HAP-1 (cell line): ENCODE results near the gene POMGNT2.
"Not testable (repeated sequence)": the region's sequence is repeated elsewhere in the genome, so short reads cannot be mapped to it uniquely, and the experiment has no call there.

Experiments
- DNase-seq, 2 experiments: peaks; one replicate each; pipeline ENCODE4 v3.0.0-alpha.2; 2016 to 2020; ENCODE audit warnings: low spot score in 2 of 2
- H3K27me3 ChIP-seq: fragments of 250-450 bp; sonication (Bioruptor Pico); 2 replicates; pipeline ENCODE4 v1.5.1; 2020; ENCODE audit warnings: low read depth, mild to moderate bottlenecking, moderate library complexity
- H3K36me3 ChIP-seq: fragments of 250-450 bp; sonication (Bioruptor Pico); replicated peaks from 2 replicates; pipeline ENCODE4 v1.5.1; 2020; ENCODE audit warnings: mild to moderate bottlenecking
- H3K4me1 ChIP-seq: fragments of 250-450 bp; sonication (Bioruptor Pico); 2 replicates; pipeline ENCODE4 v1.5.1; 2020; ENCODE audit warnings: mild to moderate bottlenecking
- H3K4me3 ChIP-seq: fragments of 250-450 bp; sonication (Bioruptor Pico); 2 replicates; pipeline ENCODE4 v1.5.1; 2020; ENCODE audit warnings: mild to moderate bottlenecking, moderate library complexity
- H3K9me3 ChIP-seq: fragments of 250-450 bp; sonication (Bioruptor Pico); 2 replicates; pipeline ENCODE4 v1.5.1; 2020; ENCODE audit warnings: mild to moderate bottlenecking, moderate library complexity
- in situ Hi-C: fragments of 300-500 bp; cut with MboI; formaldehyde crosslinking; loops from 3 replicates; pipeline ENCODE4 v1.14.3; 2020; ENCODE audit warnings: low sequenced_read_pairs, inconsistent platforms, mixed read lengths

POMGNT2 gene

DNA sequence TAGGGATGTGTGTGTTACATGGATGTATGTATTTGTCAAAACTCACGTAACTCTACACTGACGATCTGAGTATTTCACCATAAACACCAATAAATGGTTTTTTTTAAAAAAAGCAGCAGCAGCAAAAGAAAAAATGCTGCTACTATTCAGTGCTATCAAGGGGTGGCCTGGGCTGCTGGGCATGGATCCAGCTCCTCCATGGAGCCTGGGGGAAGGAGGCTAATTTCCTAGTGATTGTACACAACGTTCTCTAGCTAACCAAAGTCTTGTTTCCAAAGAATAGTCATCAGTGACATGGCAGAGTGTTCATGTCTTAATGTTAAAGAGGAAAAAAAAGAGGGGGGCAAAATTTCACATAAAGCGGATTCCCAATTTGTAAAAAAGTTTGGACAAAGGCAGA, 29.0 kb downstream of the POMGNT2 start:
- Histone ChIP-seq H3K4me3 (no peak overlapping the region), H3K9me3 (no peaks in the 10 kb centered on the region), H3K4me1 (no peaks in the 10 kb centered on the region), H3K27me3 (no peaks in the 10 kb centered on the region), H3K36me3 (peaks cover 8% of the 10 kb centered on the region; the same call in 1 of the 2 replicates)
- in situ Hi-C loops: no loop called here
- no peak for DNase-seq

DNA sequence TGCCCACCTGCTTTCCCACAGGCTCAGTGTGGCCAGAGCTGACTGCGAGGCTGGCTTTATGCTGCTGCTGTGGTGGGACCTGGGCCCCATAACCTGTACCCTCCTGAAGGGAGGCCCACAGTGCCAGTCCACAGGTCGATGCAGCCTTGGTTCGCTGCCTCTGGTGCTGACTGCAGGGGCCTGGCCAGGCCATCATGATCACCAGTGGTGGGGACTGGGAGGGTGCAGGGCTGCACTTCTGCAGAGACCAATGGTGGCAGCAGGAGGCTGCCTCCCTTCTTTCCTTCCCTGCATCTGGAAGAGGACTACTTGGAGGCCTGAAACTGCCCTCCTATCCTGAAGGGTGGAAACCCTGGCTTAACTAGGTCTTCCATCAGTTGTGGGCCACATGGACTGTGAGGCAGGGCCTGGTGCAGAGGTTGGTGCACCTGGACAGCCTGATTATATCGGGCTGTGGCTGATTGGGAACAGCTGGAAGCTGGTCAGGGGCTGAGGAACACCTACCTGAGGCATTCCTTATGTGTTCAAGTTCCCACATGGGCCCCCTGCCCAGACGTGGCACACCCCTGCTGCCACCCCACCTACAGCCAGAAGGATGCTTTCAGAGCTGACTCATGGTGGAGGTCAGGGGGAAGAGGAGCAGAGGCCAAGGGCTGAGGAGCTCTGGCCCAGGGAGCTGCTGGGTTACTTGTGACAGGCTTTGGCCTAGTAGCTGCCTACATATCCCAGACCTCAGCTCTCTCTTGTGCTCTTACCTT, 29.8 kb downstream of the POMGNT2 start:
- in situ Hi-C loops: no loop called here
- Histone ChIP-seq H3K36me3 (peaks cover 8% of the 10 kb centered on the region; the same call in 1 of the 2 replicates), H3K4me1 (no peaks in the 10 kb centered on the region), H3K27me3 (no peaks in the 10 kb centered on the region), H3K9me3 (no peaks in the 10 kb centered on the region), H3K4me3 (no peak overlapping the region)
- no peak for DNase-seq

DNA sequence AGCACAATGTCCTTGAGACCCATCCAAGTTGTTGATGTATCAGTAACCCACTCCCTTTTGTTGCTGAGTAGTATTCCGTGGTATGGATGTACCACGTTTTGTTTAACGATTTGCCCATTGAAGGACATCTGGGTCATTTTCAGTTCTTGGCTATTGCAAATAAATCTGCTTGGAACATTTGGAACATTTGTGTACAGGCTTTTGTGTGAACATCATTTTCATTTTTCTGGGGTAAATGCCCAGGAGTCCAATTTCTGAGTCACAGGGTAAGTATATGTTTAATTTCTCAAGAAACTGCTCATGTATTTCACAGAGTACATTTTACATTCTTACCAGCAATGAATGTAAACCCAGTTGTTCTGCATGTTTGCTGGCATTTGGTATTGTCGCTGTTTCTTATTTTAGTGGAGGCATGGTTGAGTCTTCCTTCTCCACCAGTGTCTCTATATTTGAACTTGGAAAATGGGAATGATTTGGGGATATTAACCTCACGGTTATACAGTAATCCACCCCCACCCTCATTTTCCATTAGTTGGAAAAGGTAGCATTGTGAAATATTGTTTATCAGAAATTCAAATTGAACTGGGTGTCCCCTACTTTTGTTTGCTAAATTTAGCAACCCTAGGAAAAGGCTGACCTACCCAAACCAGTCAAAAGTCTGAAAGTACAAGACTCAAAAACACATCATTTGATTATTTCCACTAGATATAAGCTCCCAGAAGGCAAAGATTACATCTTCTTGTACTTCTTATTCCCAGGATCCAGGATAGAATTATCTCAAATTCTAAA, 30.8 kb downstream of the POMGNT2 start:
- Histone ChIP-seq H3K9me3 (no peaks in the 10 kb centered on the region), H3K27me3 (no peaks in the 10 kb centered on the region), H3K4me1 (no peaks in the 10 kb centered on the region), H3K36me3 (peaks cover 6% of the 10 kb centered on the region; the same call in 1 of the 2 replicates), H3K4me3 (no peak overlapping the region)
- no peak for DNase-seq
- in situ Hi-C loops: no loop called here

- Histone ChIP-seq H3K36me3 (no peaks in the 10 kb centered on the region), H3K9me3 (no peaks in the 10 kb centered on the region), H3K27me3 (no peaks in the 10 kb centered on the region), H3K4me1 (no peaks in the 10 kb centered on the region), H3K4me3 (no peak overlapping the region)
- in situ Hi-C loops: no loop called here
- DNase-seq: no peak
Observed at GRCh38 chr3:43074482-43074881, 31.4 kb downstream of the POMGNT2 start.

DNA sequence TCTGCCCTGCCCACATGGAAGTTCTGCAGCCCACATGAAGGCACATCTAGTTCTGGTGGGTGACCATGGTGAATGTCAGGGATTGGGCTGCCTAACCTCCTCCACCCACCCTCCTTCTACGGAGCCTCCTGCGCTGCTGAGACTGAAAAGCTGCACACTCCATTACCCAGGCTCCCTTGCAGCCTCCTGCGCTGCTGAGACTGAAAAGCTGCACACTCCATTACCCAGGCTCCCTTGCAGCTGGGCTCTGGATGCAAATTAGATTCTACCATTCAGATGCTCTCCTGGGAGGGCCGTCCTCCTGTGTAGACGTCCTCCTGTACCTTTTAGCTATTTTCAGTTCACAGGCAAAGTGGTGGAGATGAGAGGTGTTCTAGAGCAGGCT, 32.1 kb downstream of the POMGNT2 start:
- Histone ChIP-seq H3K36me3 (no peaks in the 10 kb centered on the region), H3K27me3 (no peaks in the 10 kb centered on the region), H3K9me3 (no peaks in the 10 kb centered on the region), H3K4me1 (no peaks in the 10 kb centered on the region), H3K4me3 (no peak overlapping the region)
- no peak for DNase-seq
- in situ Hi-C loops: no loop called here

DNA sequence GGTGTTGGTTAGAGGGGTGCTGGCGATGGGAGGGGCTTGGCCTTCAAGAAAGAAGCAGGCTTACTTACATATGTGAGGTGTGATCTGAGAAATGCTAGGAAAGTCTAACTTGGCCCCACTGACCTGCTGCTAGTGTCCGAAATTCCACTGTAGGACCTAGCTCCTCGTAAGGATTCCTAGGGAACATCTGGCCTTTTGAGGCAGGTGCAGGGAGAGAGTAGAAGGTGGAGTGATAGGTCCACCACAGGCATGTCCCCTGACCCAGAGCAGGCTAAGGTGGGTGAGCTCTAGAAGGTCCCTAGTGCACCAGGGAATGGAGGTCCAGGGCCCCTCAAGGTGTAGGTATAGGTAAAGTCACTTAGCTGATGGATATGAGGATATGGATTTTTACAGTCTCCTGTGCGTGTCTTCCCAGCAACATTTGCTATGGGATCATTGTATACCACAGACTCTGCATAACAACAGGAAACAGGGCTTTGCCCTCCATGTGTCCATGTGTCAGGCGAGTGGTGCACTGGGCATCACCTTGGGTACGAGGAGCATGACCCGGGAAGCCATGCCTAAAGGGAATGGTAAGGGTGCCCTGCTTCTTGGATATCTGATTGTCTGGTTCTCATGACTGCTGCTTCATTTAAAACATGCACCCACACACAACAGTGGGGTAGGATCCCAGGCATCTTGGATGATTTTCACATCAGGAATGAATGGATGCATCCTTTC, 32.6 kb downstream of the POMGNT2 start:
- no peak overlapping the region for H3K4me3 ChIP-seq
- no peak for DNase-seq
- H3K36me3 ChIP-seq: no peaks in the 10 kb centered on the region
- H3K27me3 ChIP-seq: no peaks in the 10 kb centered on the region
- H3K9me3 ChIP-seq: no peaks in the 10 kb centered on the region
- no peaks in the 10 kb centered on the region for H3K4me1 ChIP-seq
- in situ Hi-C loops: no loop called here

- Histone ChIP-seq H3K9me3 (no peaks in the 10 kb centered on the region), H3K4me3 (no peak overlapping the region), H3K36me3 (no peaks in the 10 kb centered on the region), H3K4me1 (no peaks in the 10 kb centered on the region), H3K27me3 (no peaks in the 10 kb centered on the region)
- in situ Hi-C loops: no loop called here
- no peak for DNase-seq
Observed at GRCh38 chr3:43072361-43072760, 33.5 kb downstream of the POMGNT2 start.

GRCh38 chr3:43071313-43071893, 34.5 kb downstream of the POMGNT2 start:
- in situ Hi-C loops: no loop called here
- no peak overlapping the region for H3K4me3 ChIP-seq
- H3K27me3 ChIP-seq: no peaks in the 10 kb centered on the region
- H3K4me1 ChIP-seq: no peaks in the 10 kb centered on the region
- H3K9me3 ChIP-seq: no peaks in the 10 kb centered on the region
- H3K36me3 ChIP-seq: no peaks in the 10 kb centered on the region
- peak in 1 of 2 experiments; percentile 32 for DNase-seq

- H3K4me1 ChIP-seq, H3K36me3 ChIP-seq, H3K27me3 ChIP-seq, H3K4me3 ChIP-seq, H3K9me3 ChIP-seq, in situ Hi-C loops, DNase-seq: not testable (repeated sequence)
Observed at GRCh38 chr3:43070670-43071069, 35.2 kb downstream of the POMGNT2 start.

GRCh38 chr3:43063114-43063513, 42.8 kb downstream of the POMGNT2 start:
- no peaks in the 10 kb centered on the region for H3K27me3 ChIP-seq
- in situ Hi-C loops: no loop called here
- no peaks in the 10 kb centered on the region for H3K9me3 ChIP-seq
- no peak overlapping the region for H3K4me3 ChIP-seq
- H3K4me1 ChIP-seq: no peaks in the 10 kb centered on the region
- DNase-seq: no peak
- no peaks in the 10 kb centered on the region for H3K36me3 ChIP-seq

DNA sequence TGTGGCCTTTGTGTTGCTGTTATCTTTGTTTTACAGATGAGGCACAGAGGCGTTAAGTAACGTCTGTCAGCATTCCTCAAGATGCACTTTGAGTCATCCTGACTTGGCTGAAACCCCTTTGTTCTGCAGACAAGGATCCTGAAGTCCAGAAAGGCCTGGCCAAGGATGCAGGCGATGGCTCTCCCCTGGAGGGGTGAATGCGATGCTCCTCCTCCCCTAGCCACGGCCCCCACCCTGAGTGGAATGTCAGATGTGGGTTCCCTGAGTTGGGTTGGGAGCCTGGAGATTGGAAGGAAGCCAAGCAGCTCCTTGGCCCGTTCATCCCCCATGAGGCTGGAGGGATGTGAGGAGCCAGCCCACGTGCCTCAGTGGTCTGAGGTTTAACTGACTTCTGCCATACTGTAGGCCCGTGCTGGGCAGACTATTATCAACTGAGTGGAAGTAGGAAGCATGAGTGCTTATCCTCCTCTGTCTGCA, 43.3 kb downstream of the POMGNT2 start:
- Histone ChIP-seq H3K9me3 (no peaks in the 10 kb centered on the region), H3K36me3 (no peaks in the 10 kb centered on the region), H3K4me1 (no peaks in the 10 kb centered on the region), H3K27me3 (no peaks in the 10 kb centered on the region), H3K4me3 (no peak overlapping the region)
- no peak for DNase-seq
- in situ Hi-C loops: no loop called here

GRCh38 chr3:43062040-43062563, 43.8 kb downstream of the POMGNT2 start:
- in situ Hi-C loops: no loop called here
- H3K36me3 ChIP-seq: no peaks in the 10 kb centered on the region
- no peaks in the 10 kb centered on the region for H3K27me3 ChIP-seq
- H3K4me1 ChIP-seq: no peaks in the 10 kb centered on the region
- H3K9me3 ChIP-seq: no peaks in the 10 kb centered on the region
- no peak overlapping the region for H3K4me3 ChIP-seq
- DNase-seq: no peak

DNA sequence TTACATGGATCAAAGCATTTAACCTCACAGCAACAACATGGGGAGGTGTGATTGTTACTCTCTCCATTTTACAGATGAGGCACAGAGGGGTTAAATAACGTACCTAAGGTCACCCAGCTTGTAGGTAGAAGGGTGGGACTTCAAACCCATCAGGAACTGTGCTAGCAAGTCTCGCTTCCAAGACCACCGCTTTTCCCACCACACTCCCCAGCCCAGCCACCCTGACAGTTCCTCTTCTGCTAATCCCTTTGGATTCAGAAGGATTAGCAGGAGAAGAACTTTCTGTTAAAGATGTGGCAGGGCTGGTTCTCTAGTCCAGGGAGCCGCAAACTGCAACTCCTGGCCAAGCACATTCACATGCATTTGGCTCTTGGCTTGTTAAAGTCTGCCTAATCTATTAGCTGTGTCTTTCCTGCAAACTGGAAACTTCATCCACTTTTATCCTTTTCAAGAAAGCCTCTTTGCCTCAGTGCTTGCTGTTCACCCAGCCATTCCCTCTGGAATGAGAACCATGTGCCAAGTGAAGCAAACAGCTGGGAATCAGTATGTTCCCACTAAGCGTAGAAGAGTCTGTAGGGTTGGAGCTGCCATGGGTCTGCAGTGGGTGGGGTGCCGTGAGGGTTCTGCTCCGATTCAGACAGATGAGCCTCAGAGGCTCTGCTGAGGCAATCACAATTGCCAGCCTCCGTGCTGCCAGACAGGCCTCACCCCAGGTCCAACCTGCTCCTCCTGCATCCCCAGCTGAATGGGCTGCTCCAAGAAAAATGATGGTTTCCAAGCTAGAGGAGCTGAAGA, 44.6 kb downstream of the POMGNT2 start:
- H3K9me3 ChIP-seq: no peaks in the 10 kb centered on the region
- H3K4me3 ChIP-seq: no peak overlapping the region
- no peak for DNase-seq
- no peaks in the 10 kb centered on the region for H3K4me1 ChIP-seq
- no peaks in the 10 kb centered on the region for H3K27me3 ChIP-seq
- in situ Hi-C loops: no loop called here
- no peaks in the 10 kb centered on the region for H3K36me3 ChIP-seq
